Epithelial cell of umbilical artery (primary cell): Measurements from ENCODE around the gene LINS1. TPM values are rescaled to one million over a fixed set of nuclear protein-coding genes. Genes with fewer than 3 reads are reported as not detected.

Source experiments
- total RNA-seq: library from RNA; depleted of rRNA; stranded (reverse); fragments of >200 nt; gene quantifications from 2 replicates; pipeline ENCODE4 v1.2.3, GENCODE V29; 2014

LINS1 gene, protein sequence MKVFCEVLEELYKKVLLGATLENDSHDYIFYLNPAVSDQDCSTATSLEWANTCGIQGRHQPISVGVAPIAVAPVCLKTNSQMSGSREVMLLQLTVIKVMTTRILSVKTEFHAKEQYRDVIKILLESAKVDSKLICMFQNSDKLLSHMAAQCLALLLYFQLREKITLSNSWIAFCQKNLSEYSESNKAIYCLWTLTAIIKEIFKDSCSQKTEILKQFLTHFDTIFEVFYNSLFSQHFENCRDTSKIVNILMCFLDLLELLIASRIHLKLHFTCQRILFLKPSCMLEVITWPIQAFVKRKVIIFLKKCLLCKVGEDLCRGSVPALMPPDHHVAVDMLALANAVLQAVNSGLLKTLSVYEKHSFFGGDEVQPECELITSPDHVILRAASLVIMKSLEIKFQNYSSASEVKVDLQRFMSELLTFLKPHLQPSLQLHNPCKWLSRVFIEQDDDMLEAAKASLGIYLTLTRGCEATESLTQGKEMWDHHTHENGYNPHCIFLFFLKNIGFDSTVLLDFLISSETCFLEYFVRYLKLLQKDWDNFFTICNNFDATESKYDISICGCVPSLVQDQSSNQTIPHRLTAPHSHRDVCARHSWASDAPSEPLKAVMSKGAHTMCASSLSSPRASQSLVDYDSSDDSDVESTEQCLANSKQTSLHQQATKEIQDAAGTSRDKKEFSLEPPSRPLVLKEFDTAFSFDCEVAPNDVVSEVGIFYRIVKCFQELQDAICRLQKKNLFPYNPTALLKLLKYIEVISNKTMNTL
- total RNA-seq = 8.4 and 26.9 TPM in 2 replicates

DNA sequence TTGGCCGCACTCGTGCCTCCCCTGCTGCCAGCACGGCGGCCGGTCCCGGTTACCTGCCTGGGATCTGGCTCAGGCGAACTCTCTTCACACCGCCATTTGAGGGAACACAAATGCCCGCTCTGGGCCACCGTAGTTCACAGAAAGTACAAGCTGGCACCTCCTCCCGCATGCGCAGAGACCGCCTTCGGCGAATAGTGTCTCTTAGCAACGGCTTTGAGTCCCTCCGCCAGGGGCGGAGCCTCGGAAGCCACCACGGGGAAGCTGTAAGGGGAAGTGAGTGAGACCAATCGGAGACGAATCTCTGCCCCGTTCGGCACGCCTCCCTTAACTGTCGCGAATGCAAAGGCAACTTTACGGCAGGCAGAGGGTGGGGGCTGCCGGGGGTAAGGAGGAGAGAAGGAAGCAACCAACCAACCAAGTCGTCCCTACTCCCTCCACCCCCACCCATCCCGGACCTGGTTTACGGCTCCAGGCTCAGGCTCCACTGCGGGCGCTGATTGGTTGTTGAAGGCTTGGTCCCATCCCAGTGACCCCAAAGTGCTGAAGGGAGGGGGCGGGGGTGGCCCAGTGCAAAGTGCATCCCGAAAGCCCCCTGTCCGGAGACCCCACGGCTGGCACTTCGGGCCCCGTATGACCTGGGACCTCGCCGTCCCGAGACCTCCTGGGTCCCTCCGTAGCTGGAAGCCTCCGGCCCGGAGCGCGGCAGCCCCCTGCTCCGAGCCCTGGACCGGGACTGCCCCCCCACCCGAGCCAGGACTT lies at the start of gene LINS1, which contains the start of gene ASB7:
TSS of gene LINS1 (minus strand) at position 121 of the 759 bp plus-strand sequence. CDS start 21,342 bp downstream, outside the sequence.
TSS of gene ASB7 (plus strand) at position 526 of the 759 bp plus-strand sequence. CDS start 9,628 bp downstream, outside the sequence.

DNA sequence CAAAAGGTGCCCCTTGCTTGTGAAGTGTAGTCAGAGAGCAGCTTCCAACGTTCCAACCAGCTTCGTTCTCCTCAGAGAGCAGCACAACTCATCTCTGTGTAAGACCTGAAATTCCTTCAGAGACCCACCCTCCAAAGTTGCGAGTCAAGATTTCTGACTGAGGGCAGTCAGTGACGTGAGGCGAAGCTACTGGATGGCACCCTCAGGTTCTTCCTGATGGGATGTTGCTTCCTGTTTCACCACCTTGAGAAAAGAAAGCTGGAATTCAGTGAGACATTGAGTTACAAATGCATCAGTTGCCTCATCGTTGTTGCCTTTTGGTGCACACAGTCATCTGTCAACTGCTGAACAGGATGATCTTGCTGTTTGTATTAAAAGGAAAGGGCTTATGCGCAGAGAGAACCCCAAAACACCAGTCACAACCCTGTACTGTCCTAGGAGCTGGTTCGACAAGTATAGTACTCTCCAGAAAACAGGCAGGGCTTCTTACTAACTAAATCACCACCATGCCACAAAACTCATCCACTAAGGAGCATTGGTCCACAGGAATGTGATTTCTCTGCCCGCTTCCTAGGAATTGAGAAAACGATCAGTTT lies 73.1 kb downstream of the LINS1 start, which contains the start of gene CERS3:
TSS of gene CERS3 (minus strand) at position 118 of the 596 bp plus-strand sequence. CDS start 27,101 bp downstream, outside the sequence.

Other genes starting within 250 kb of the LINS1 start
- not detected in 2 replicates for gene CERS3, start 73.2 kb downstream of the LINS1 start, total RNA-seq
- gene ASB7, start 405 bp upstream of the LINS1 start, total RNA-seq = 14.0 and 20.5 TPM in 2 replicates